ENCODE measurements around the gene ITPK1.

The ITPK1 gene

DNA sequence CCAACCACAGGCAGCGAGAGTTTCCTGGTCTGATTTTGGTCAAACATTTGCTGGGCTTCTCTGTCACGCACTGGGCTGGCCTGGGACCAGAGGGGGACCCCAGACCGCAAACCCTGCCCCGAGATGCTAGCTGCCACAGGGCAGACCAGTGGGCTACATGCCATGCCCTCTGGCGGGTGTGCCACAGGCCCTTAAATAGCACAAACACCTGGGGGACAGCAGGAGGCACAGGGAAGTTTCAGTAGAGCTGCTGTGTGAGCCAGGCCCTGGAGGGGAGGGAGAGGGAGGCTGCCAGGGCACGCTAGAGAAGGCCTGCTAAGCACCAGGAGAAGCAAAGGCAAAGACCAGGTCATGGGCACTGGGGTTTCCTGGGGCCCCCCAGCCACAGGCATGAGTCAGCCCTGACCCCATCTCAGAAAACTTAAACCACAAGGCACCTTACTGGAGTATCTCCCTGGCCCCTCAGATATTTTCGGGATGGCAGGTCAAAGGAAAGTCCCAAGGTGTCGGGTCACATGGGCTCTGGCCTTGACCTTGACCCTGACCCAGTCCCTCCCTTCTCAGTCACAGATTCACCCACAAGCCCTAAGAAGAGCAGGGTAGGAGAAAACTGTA, 29.2 kb downstream of the ITPK1 start:
- Histone ChIP-seq H3K36me3 (ENCODE audit: insufficient read depth, low read length) (no peaks in the 10 kb centered on the region), H3K4me2 (ENCODE audit: insufficient read depth, low read length) (no peak overlapping the region), H3K4me1 (ENCODE audit: insufficient read depth, low read length) (peaks cover 2% of the 10 kb centered on the region; the same call in 1 of the 2 replicates), H2AFZ (ENCODE audit: low read depth, low read length) (no peak overlapping the region), H3K79me2 (ENCODE audit: insufficient read depth, low read length) (peaks cover 64% of the 10 kb centered on the region), H3K27ac (ENCODE audit: low read length) (no peak overlapping the region), H3K27me3 (ENCODE audit: insufficient read depth, low read length, poor library complexity) (no peaks in the 10 kb centered on the region), H3K9ac (ENCODE audit: low read depth, low read length) (no peak overlapping the region), H3K4me3 (ENCODE audit: low read depth in 1 of 2, low read length in 2 of 2) (no peak overlapping the region), H4K20me1 (ENCODE audit: insufficient read depth, low read length) (peaks cover 92% of the 10 kb centered on the region), H3K9me3 (ENCODE audit: insufficient read depth, low read length, severe bottlenecking) (no peaks in the 10 kb centered on the region)
- DNase-seq (no peak), ATAC-seq (ENCODE audit: insufficient read depth, low read depth) (no peak)
- no peak for TF ChIP-seq EZH2 (IDR thresholded peaks at IDR 0.05; ENCODE audit: borderline replicate concordance, low read depth, low read length, severe bottlenecking)
- no peak for TF ChIP-seq CTCF (IDR thresholded peaks at IDR 0.05; ENCODE audit: borderline replicate concordance, extremely low read depth, low read length, poor library complexity, severe bottlenecking)

DNA sequence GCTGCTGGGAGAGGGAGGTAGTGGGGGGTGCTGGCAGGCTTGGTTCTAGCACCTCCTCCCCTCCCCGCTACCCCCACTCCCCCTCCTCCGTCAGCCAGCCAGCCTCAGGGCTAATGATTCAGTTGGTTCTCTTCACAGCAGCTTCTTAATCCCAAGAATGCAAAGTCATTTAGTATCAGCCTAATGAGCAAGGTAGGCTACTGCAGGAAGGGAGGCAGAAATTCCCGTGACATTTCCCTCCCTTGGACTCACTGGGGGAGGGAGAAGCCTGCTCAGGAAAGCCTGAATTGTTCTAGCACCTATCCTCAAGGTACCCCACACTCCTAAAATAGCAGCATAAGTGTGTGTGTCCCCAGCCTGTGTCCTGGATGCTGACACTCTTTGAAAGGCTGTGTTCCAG, 29.8 kb downstream of the ITPK1 start:
- DNase-seq: no peak
- no peak overlapping the region for H3K4me2 ChIP-seq (ENCODE audit: insufficient read depth, low read length)
- no peak overlapping the region for H3K4me3 ChIP-seq (ENCODE audit: low read depth in 1 of 2, low read length in 2 of 2)
- no peak overlapping the region for H3K27ac ChIP-seq (ENCODE audit: low read length)
- TF ChIP-seq CTCF (IDR thresholded peaks at IDR 0.05; ENCODE audit: borderline replicate concordance, extremely low read depth, low read length, poor library complexity, severe bottlenecking) (no peak), EZH2 (IDR thresholded peaks at IDR 0.05; ENCODE audit: borderline replicate concordance, low read depth, low read length, severe bottlenecking) (no peak)
- H3K36me3 ChIP-seq (ENCODE audit: insufficient read depth, low read length): no peaks in the 10 kb centered on the region
- H3K27me3 ChIP-seq (ENCODE audit: insufficient read depth, low read length, poor library complexity): no peaks in the 10 kb centered on the region
- ATAC-seq (ENCODE audit: insufficient read depth, low read depth): no peak
- H2AFZ ChIP-seq (ENCODE audit: low read depth, low read length): no peak overlapping the region
- no peaks in the 10 kb centered on the region for H3K9me3 ChIP-seq (ENCODE audit: insufficient read depth, low read length, severe bottlenecking)
- no peak overlapping the region for H3K9ac ChIP-seq (ENCODE audit: low read depth, low read length)
- H3K79me2 ChIP-seq (ENCODE audit: insufficient read depth, low read length): peaks cover 57% of the 10 kb centered on the region
- H3K4me1 ChIP-seq (ENCODE audit: insufficient read depth, low read length): peaks cover 2% of the 10 kb centered on the region; the same call in 1 of the 2 replicates
- peaks cover 87% of the 10 kb centered on the region for H4K20me1 ChIP-seq (ENCODE audit: insufficient read depth, low read length)

DNA sequence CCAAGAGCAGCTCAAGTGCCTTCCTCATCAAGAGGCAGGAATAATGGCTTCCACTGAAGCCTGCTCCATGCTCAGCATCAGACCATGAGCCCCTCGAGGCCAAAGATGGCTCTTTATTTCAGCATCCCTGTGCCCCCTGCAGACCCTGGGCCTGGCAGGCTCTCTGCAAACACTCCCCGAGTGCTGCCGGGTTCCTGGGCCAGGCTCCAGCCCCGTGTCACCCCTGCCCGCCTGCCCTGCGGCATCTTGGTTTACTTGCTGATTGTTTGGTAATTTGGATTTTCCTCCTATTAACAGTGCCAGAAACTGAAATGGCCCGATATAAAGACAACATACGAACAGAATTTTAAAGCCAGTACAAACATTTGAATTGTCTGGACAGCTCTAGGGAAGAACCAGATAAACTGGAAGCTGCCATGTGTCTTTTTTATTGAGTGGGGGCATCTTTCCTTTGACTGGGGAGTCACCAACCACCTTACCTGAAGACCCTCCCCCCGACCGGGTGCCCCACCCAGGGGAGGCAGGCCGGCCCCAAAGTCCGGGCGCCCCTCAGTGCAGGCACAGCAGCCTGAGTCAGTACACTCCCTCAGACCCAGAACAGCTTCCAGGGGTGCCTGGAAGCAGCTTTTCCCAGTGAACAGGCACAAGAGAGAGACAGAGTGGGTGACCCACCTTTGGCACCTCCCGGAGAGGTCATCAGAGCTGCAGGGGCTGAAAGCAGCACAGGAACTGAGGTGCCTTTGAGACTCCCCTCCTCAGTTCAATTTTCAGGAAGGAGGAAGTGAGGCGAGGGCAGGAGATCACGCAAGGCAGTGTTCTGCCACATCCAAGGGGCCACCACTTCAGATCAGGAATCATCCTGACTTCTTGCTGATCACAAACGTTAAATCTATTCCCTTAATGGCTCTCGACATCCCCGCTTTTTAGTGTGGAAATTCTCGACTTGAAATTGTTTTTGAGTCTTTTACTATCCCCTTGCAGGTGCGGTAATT, 30.6 kb downstream of the ITPK1 start:
- Histone ChIP-seq H3K27me3 (ENCODE audit: insufficient read depth, low read length, poor library complexity) (no peaks in the 10 kb centered on the region), H2AFZ (ENCODE audit: low read depth, low read length) (no peak overlapping the region), H3K4me2 (ENCODE audit: insufficient read depth, low read length) (no peak overlapping the region), H4K20me1 (ENCODE audit: insufficient read depth, low read length) (peaks cover 85% of the 10 kb centered on the region), H3K4me1 (ENCODE audit: insufficient read depth, low read length) (peaks cover 2% of the 10 kb centered on the region; the same call in 1 of the 2 replicates), H3K9me3 (ENCODE audit: insufficient read depth, low read length, severe bottlenecking) (no peaks in the 10 kb centered on the region), H3K79me2 (ENCODE audit: insufficient read depth, low read length) (peaks cover 54% of the 10 kb centered on the region), H3K9ac (ENCODE audit: low read depth, low read length) (no peak overlapping the region), H3K4me3 (ENCODE audit: low read depth in 1 of 2, low read length in 2 of 2) (no peak overlapping the region), H3K36me3 (ENCODE audit: insufficient read depth, low read length) (no peaks in the 10 kb centered on the region), H3K27ac (ENCODE audit: low read length) (no peak overlapping the region)
- no peak for ATAC-seq (ENCODE audit: insufficient read depth, low read depth)
- no peak for TF ChIP-seq CTCF (IDR thresholded peaks at IDR 0.05; ENCODE audit: borderline replicate concordance, extremely low read depth, low read length, poor library complexity, severe bottlenecking)
- no peak for TF ChIP-seq EZH2 (IDR thresholded peaks at IDR 0.05; ENCODE audit: borderline replicate concordance, low read depth, low read length, severe bottlenecking)
- no peak for DNase-seq

Data from DND-41 (cell line).